ENCODE results near the gene RNF166. TPM values are rescaled to one million over a fixed set of nuclear protein-coding genes. Genes with fewer than 3 reads are reported as not detected.

Gene RNF166
- total and polyA plus RNA-seq, 2 of the 13 experiments (the other 11 are each of a cell fraction or from before 2014, with no cell fraction given): 21.4 to 23.0 TPM

GRCh38 chr16:88651276-88651988 is 54.8 kb downstream of the RNF166 start:
- FAIRE-seq (peak; percentile 96), ATAC-seq (peak; percentile 78), DNase-seq (ENCODE audit: low spot score) (peak; percentile 94)
- CTCF ChIA-PET (ENCODE audit: low intra/inter-chr PET ratio, low total read pairs): no interaction called here
- peaks cover 8% of the 10 kb centered on the region; the same call in 1 of the 2 replicates for H4K20me1 ChIP-seq (ENCODE audit: insufficient read depth, low read length)
- H2AFZ ChIP-seq (ENCODE audit: low read length): no peak overlapping the region
- POLR2A ChIA-PET: interaction anchor here (1.3 to 5.2 kb wide), 4 partner anchors 10 to 33 kb away, joined by 3 to 51 read pairs (median 10); partner anchors contain the start of gene MVD
- H3K79me2 ChIP-seq (ENCODE audit: insufficient read depth, low read length): peaks cover 21% of the 10 kb centered on the region
- peaks cover 6 to 30% of the 10 kb centered on the region in 2 experiments for H3K36me3 ChIP-seq (replicated peaks in 1 of 2; ENCODE audit: control insufficient read depth in 1 of 2, insufficient read depth in 2 of 2, low read length in 2 of 2)
- H3K9ac ChIP-seq (ENCODE audit: insufficient read depth, low read depth, low read length): peak overlapping the region; percentile 86
- intact Hi-C loops (cut with micrococcal nuclease; ENCODE audit: unreplicated experiment): loop anchor here (2.0 to 5.0 kb wide), 2 partner anchors 33 to 54 kb away; no protein-coding TSS in a partner anchor
- H3K4me2 ChIP-seq (ENCODE audit: low read depth, low read length): peak overlapping the region; percentile 97
- no peaks in the 10 kb centered on the region for H3K27me3 ChIP-seq (ENCODE audit: control insufficient read depth in 1 of 2, insufficient read depth in 2 of 2, low read length in 2 of 2)
- peak overlapping the region; percentile 88 for H3K27ac ChIP-seq (ENCODE audit: extremely low read length, insufficient read depth, low read length)
- in situ Hi-C loops (cut with HindIII; ENCODE audit: extremely low pct_ligation_motif_present, low pct_unique_long_range_greater_than_20kb): no loop called here
- no peaks in the 10 kb centered on the region for H3K9me3 ChIP-seq (ENCODE audit: low read length)
- peak overlapping the region; percentile 66 to 100 (median 94) for H3K4me3 ChIP-seq (replicated peaks in 1 of 3; ENCODE audit: insufficient read depth in 1 of 3, low read depth in 2 of 3, low read length in 3 of 3)
- peaks cover 27% of the 10 kb centered on the region for H3K4me1 ChIP-seq (ENCODE audit: insufficient read depth, low read length)
- BruUV-seq (replicated peaks): no TSS peak
- 38% methylated on average over 10 of the region's 24 CpGs for WGBS (ENCODE audit: low lambda C conversion rate)
- TF ChIP-seq ZNF432 (CRISPR knock-in tag; IDR thresholded peaks at IDR 0.05; ENCODE audit: borderline replicate concordance): no peak
- peak; percentile 42 for TF ChIP-seq ZNF746 (CRISPR knock-in tag; IDR thresholded peaks at IDR 0.05)
- TF ChIP-seq FOXA3 (CRISPR knock-in tag; IDR thresholded peaks at IDR 0.05): peak; percentile 96
- no peak for TF ChIP-seq GABPA (IDR thresholded peaks at IDR 0.05; ENCODE audit: low read depth, low read length)
- peak; percentile 96 for TF ChIP-seq GABPA (CRISPR knock-in tag; IDR thresholded peaks at IDR 0.05; ENCODE audit: low read depth)
- TF ChIP-seq MYNN (CRISPR knock-in tag; IDR thresholded peaks at IDR 0.05; ENCODE audit: low read depth): peak; percentile 62; the same call in 1 of the 2 replicates
- no peak for TF ChIP-seq ZNF510 (CRISPR knock-in tag; IDR thresholded peaks at IDR 0.05; ENCODE audit: low read depth)
- no peak for TF ChIP-seq TP53 (CRISPR knock-in tag; conservative IDR thresholded peaks at IDR 0.05)
- no peak for TF ChIP-seq XBP1 (CRISPR knock-in tag; IDR thresholded peaks at IDR 0.05)
- TF ChIP-seq BRD4 (CRISPR knock-in tag; IDR thresholded peaks at IDR 0.05): no peak
- TF ChIP-seq TEF (CRISPR knock-in tag; IDR thresholded peaks at IDR 0.05): no peak
- 0 out of 2 replicates have a peak, but pooled peaks have one; percentile 13 for TF ChIP-seq ZBTB34 (CRISPR knock-in tag; IDR thresholded peaks at IDR 0.05)
- peak; percentile 68; the same call in 1 of the 2 replicates for TF ChIP-seq ZNF891 (CRISPR knock-in tag; IDR thresholded peaks at IDR 0.05)
- no peak for TF ChIP-seq MTA3 (CRISPR knock-in tag; IDR thresholded peaks at IDR 0.05)
- peak; percentile 52; the same call in 1 of the 2 replicates for TF ChIP-seq REPIN1 (CRISPR knock-in tag; IDR thresholded peaks at IDR 0.05; ENCODE audit: borderline replicate concordance, low read depth)
- no peak for TF ChIP-seq ZNF496 (CRISPR knock-in tag; IDR thresholded peaks at IDR 0.05; ENCODE audit: insufficient replicate concordance)
- no peak for TF ChIP-seq ZKSCAN1 (IDR thresholded peaks at IDR 0.05; ENCODE audit: low read length)
- peak; percentile 66 for TF ChIP-seq KDM4B (CRISPR knock-in tag; IDR thresholded peaks at IDR 0.05)
- no peak for TF ChIP-seq SATB2 (CRISPR knock-in tag; IDR thresholded peaks at IDR 0.05)
- no peak for TF ChIP-seq TBP (CRISPR knock-in tag; IDR thresholded peaks at IDR 0.05)
- TF ChIP-seq E2F5 (CRISPR knock-in tag; conservative IDR thresholded peaks at IDR 0.05): 0 out of 2 replicates have a peak, but pooled peaks have one; percentile 17
- no peak for TF ChIP-seq ZNF773 (CRISPR knock-in tag; IDR thresholded peaks at IDR 0.05; ENCODE audit: borderline replicate concordance)
- TF ChIP-seq TFAP4 (IDR thresholded peaks at IDR 0.05; ENCODE audit: borderline replicate concordance, low read depth): peak; percentile 46; the same call in 1 of the 2 replicates
